ENCODE measurements around the gene MBD5. TPM values are rescaled to one million over a fixed set of nuclear protein-coding genes. Genes with fewer than 3 reads are reported as not detected.

Gene MBD5
- total RNA-seq, 1 donor from 2014 or later: 42.1 TPM

DNA sequence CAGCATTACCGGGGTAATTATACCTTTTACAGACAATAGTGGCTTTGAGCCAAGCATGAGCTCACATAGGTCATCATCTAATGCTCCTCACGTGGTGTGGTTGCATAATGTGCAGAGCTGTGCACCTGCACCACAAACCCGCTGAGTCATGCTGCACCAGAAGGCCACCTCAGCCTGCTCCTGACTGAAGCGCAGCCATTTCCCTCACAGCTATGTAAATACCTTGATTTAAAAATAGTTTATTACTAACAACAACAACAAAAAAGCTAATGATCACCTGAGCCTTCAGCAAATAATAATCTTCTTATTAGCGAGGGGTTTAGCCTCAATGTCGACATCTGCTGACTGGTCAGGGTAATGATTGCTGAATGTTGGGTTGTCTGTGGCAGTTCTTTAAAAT, 238.8 kb downstream of the MBD5 start:
- intact Hi-C loops (cut with DNase I): no loop called here
- H3K36me3 ChIP-seq: no peaks in the 10 kb centered on the region
- H3K4me1 ChIP-seq: no peaks in the 10 kb centered on the region
- no peaks in the 10 kb centered on the region for H3K27me3 ChIP-seq
- H3K4me3 ChIP-seq: no peak overlapping the region
- no peak for TF ChIP-seq CTCF (IDR thresholded peaks at IDR 0.05)
- H3K27ac ChIP-seq: no peak overlapping the region
- no peak for ATAC-seq
- no peaks in the 10 kb centered on the region for H3K9me3 ChIP-seq
- no peak for DNase-seq

DNA sequence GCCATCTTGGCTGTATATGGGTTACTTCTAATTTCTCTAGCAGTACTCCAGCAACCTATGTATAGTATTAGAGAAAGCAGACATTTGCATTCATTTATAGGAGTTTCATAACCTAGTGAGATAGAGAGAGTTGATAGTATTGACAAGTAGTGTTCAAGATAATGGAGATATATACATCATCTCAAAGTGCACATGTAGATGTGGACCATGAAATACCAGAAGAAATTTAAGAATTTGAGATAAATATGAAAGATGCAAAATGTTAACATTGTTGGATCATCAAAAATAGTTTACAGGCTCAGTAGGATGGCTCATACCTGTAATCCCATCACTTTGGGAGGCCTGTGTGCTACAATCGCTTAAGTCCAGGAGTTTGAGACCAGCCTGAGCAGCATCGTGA, 243.0 kb downstream of the MBD5 start:
- no peaks in the 10 kb centered on the region for H3K9me3 ChIP-seq
- no peaks in the 10 kb centered on the region for H3K4me1 ChIP-seq
- ATAC-seq: no peak
- H3K4me3 ChIP-seq: no peak overlapping the region
- intact Hi-C loops (cut with DNase I): no loop called here
- H3K36me3 ChIP-seq: no peaks in the 10 kb centered on the region
- DNase-seq: no peak
- no peak overlapping the region for H3K27ac ChIP-seq
- TF ChIP-seq CTCF (IDR thresholded peaks at IDR 0.05): no peak
- H3K27me3 ChIP-seq: no peaks in the 10 kb centered on the region

- Histone ChIP-seq H3K27me3 (no peaks in the 10 kb centered on the region), H3K4me3 (no peak overlapping the region), H3K27ac (no peak overlapping the region), H3K9me3 (no peaks in the 10 kb centered on the region), H3K4me1 (no peaks in the 10 kb centered on the region), H3K36me3 (no peaks in the 10 kb centered on the region)
- intact Hi-C loops (cut with DNase I): no loop called here
- no peak for ATAC-seq
- TF ChIP-seq CTCF (IDR thresholded peaks at IDR 0.05): no peak
- DNase-seq: no peak
These were observed 252.3 kb downstream of the MBD5 start for GRCh38 chr2:148273158-148273691.

DNA sequence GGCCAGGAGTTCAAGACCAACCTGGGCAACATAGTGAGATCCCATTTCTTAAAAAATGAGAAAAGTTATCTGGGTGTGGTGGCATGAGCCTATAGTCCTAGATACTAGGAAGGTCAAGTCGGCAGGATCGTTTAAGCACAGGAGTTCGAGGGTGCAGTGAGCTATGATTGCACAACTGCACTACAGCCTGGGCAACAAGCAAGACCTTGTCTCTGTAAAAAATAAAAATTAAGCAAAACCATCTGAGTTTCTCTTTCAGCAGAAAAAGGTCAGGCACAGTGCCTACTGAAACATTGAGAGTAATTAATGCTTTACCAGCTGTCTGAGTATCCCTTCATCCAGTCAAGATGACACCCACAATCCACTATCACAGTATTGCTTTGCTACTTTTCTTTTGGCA, 258.3 kb downstream of the MBD5 start:
- Histone ChIP-seq H3K4me3 (no peak overlapping the region), H3K27me3 (no peaks in the 10 kb centered on the region)
- intact Hi-C loops (cut with DNase I): no loop called here

DNA sequence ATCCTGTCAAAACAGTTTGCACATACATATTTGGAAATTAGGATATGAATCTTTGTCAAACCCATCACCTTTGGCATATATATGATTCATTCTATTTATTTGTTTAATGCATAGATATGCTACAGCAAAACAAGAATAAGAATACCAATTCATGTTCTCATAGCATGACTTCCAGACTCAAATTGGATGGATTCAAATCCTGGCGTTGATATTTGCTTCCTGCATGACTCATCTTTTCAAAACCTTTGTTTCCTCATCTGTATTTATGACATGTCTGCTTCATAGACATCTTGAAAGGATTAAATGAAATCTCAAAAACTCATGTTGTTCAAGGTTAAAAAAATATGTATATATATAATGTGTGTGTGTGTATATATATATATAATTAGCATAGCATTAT, 261.3 kb downstream of the MBD5 start:
- Histone ChIP-seq H3K4me1 (no peaks in the 10 kb centered on the region), H3K4me3 (no peak overlapping the region), H3K27ac (no peak overlapping the region), H3K36me3 (no peaks in the 10 kb centered on the region), H3K9me3 (no peaks in the 10 kb centered on the region), H3K27me3 (no peaks in the 10 kb centered on the region)
- intact Hi-C loops (cut with DNase I): no loop called here
- ATAC-seq (no peak), DNase-seq (no peak)
- no peak for TF ChIP-seq CTCF (IDR thresholded peaks at IDR 0.05)

More for the DNA sequence above, 258.3 kb downstream of the MBD5 start:
- DNase-seq: no peak
- ATAC-seq: no peak
- Histone ChIP-seq H3K4me1 (no peaks in the 10 kb centered on the region), H3K36me3 (no peaks in the 10 kb centered on the region), H3K27ac (no peak overlapping the region), H3K9me3 (no peaks in the 10 kb centered on the region)
- TF ChIP-seq CTCF (IDR thresholded peaks at IDR 0.05): no peak

DNA sequence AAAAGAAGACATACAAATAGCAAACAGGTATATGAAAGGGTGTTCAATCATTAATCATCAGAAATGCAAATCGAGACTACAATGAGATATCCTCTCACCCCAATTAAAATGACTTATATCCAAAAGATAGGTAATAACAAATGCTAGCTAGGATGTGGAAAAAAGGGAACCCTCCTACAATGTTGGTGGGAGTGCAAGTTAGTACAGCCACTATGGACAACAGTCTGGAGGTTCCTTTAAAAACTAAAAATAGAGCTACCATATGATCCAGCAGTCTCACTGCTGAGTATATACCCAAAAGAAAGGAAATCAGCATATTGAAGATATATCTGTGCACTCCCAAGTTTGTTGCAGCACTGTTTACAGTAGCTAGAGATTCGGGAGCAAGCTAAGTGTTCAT, 271.5 kb downstream of the MBD5 start:
- intact Hi-C loops (cut with DNase I): no loop called here
- no peak for TF ChIP-seq CTCF (IDR thresholded peaks at IDR 0.05)
- ATAC-seq: no peak
- DNase-seq: no peak
- H3K9me3 ChIP-seq: no peaks in the 10 kb centered on the region
- H3K27ac ChIP-seq: no peak overlapping the region
- H3K36me3 ChIP-seq: no peaks in the 10 kb centered on the region
- H3K4me1 ChIP-seq: no peaks in the 10 kb centered on the region
- H3K27me3 ChIP-seq: no peaks in the 10 kb centered on the region
- H3K4me3 ChIP-seq: no peak overlapping the region

Measured in upper lobe of right lung (tissue), 1 donor.